Measurements from ENCODE around the gene KAT6B.
A peak's percentile ranks its signal among the peaks of the same experiment; 100 is the strongest.
"Not testable (repeated sequence)": the region's sequence is repeated elsewhere in the genome, so short reads cannot be mapped to it uniquely, and the experiment has no call there.

Gene KAT6B

DNA sequence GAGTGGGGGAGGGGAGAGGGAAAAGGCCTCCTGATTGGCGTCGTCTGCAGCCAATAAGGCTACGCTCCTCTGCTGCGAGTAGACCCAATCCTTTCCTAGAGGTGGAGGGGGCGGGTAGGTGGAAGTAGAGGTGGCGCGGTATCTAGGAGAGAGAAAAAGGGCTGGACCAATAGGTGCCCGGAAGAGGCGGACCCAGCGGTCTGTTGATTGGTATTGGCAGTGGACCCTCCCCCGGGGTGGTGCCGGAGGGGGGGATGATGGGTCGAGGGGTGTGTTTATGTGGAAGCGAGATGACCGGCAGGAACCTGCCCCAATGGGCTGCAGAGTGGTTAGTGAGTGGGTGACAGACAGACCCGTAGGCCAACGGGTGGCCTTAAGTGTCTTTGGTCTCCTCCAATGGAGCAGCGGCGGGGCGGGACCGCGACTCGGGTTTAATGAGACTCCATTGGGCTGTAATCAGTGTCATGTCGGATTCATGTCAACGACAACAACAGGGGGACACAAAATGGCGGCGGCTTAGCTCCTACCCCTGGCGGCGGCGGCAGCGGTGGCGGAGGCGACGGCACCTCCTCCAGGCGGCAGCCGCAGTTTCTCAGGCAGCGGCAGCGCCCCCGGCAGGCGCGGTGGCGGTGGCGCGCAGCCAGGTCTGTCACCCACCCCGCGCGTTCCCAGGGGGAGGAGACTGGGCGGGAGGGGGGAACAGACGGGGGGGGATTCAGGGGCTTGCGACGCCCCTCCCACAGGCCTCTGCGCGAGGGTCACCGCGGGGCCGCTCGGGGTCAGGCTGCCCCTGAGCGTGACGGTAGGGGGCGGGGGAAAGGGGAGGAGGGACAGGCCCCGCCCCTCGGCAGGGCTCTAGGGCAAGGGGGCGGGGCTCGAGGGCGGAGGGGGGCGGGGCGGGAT lies at the start of gene KAT6B:
TSS of gene KAT6B (plus strand) at position 459 of the 903 bp plus-strand sequence. CDS start 16,258 bp downstream, outside the sequence.
- H3K4me3 ChIP-seq (ENCODE audit: low read depth, low read length): peak within 1 kb of the TSS; percentile 94
- peak; percentile 100 for DNase-seq (ENCODE audit: low read depth)
- TF ChIP-seq, protein P1, sequence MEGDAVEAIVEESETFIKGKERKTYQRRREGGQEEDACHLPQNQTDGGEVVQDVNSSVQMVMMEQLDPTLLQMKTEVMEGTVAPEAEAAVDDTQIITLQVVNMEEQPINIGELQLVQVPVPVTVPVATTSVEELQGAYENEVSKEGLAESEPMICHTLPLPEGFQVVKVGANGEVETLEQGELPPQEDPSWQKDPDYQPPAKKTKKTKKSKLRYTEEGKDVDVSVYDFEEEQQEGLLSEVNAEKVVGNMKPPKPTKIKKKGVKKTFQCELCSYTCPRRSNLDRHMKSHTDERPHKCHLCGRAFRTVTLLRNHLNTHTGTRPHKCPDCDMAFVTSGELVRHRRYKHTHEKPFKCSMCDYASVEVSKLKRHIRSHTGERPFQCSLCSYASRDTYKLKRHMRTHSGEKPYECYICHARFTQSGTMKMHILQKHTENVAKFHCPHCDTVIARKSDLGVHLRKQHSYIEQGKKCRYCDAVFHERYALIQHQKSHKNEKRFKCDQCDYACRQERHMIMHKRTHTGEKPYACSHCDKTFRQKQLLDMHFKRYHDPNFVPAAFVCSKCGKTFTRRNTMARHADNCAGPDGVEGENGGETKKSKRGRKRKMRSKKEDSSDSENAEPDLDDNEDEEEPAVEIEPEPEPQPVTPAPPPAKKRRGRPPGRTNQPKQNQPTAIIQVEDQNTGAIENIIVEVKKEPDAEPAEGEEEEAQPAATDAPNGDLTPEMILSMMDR (IDR thresholded peaks at IDR 0.05; ENCODE audit: low read depth, low read length, missing control alignments): peak; percentile 37

DNA sequence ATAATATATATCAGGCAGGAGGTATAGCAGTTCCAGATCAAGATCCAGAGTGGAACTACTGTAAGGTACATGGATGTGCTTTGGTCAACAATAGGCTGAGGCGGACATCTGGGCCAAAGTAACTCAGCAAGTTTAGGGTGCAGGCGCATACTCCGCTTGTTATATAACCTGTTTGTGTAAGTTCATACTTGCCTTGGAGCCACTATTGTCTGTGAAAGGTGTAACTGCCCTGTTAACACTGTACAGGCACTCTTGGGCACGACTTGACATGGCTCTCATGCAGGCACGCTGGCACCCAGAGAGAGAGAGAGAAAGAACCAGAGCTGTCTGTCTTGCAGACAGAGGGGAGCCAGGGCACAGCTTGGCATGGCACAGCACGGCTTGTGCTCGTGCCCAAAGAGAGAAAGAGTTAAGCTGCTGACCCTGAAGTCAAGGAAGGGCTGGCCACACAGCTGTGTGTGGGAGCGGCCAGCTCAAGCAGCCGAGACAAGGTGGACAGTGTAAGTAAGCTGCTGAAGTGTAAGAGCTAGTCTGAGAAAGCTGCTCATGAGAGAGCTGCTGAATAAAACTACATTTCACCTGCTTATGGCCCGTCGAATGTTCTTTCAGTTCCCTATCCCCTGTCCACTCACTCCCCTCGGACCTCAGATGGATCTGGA lies 47.8 kb upstream of the KAT6B start:
- TF ChIP-seq, protein P1 (IDR thresholded peaks at IDR 0.05; ENCODE audit: low read depth, low read length, missing control alignments): no peak
- no peak for DNase-seq (ENCODE audit: low read depth)
- no peak overlapping the region for H3K4me3 ChIP-seq (ENCODE audit: low read depth, low read length)

DNA sequence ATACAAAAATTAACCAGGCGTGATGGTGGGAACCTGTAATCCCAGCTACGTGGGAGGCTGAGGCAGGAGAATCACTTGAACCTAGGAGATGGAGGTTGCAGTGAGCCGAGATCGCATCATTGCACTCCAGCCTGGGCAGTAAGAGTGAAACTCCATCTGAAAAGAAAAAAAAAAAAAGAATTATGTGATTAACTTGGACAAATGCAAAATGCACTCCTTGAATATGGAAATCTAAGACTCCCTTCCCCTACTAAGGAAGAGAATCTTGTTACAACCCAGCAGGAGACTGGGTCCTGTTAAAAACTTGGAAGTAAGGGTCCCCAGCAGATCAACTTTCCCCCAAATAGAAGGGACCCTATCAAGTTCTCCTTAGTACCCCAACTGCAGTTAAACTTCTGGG lies 44.5 kb upstream of the KAT6B start:
- not testable (repeated sequence) for H3K4me3 ChIP-seq (ENCODE audit: low read depth, low read length); DNase-seq (ENCODE audit: low read depth)

DNA sequence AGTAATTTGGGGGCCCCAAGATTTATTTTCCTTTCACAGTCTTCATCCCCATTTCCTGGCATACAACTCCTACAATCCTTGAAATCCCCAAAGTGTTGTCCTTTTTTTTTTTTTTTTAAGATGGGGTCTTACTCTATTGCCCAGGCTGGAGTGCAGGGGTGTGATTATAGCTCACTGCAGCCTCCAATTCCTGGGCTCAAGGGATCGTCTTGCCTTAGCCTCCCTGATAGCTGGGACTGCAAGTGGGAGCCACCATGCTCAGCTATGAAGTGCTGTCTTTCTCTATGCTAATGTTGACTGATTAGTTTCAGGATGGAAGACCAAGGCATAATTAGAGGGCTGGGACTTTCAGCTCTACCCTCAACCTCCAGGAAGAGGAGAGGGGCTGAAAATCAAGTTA lies 41.9 kb upstream of the KAT6B start:
- DNase-seq (ENCODE audit: low read depth): no peak
- no peak overlapping the region for H3K4me3 ChIP-seq (ENCODE audit: low read depth, low read length)
- TF ChIP-seq, protein P1 (IDR thresholded peaks at IDR 0.05; ENCODE audit: low read depth, low read length, missing control alignments): no peak

DNA sequence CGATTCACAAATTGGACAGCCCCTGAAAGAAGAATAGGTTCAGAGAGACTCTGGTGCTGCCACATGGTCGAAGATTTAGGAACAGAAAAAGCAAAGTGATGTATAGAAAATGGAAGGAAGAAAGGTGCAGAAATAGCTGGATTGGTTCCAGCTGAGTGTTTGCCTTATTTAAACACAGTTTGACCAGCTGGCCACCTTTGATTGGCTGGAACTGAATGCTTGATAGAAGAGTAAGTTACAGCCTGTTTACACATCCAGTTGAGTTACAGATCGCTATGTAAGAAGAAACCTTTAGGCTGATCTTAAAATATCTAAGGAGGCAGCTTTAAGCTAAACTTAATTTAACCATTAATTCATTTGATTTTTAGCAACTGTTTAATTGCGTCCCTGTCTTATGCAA lies 40.3 kb upstream of the KAT6B start:
- TF ChIP-seq, protein P1 (IDR thresholded peaks at IDR 0.05; ENCODE audit: low read depth, low read length, missing control alignments): no peak
- peak; percentile 27 for DNase-seq (ENCODE audit: low read depth)
- no peak overlapping the region for H3K4me3 ChIP-seq (ENCODE audit: low read depth, low read length)

DNA sequence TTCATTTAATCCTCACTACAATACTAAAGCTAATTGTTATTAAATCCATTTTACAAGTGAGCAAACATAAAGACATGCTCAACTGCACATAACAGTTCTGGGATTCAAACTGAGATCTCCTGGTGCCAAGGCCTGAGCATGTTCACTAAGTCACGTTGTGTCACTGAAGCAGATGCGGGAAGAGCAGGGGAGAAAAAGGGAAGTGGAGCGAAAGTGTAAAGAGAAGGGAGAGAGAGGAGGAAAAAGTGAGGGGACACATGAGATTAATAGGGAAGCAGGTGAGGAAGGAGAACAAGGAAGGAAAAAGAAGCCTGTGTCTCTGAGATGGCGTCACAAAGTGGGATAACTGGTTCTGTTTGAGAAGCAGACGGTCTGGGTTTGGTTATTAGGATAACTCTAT lies 38.9 kb upstream of the KAT6B start:
- no peak for DNase-seq (ENCODE audit: low read depth)
- TF ChIP-seq, protein P1 (IDR thresholded peaks at IDR 0.05; ENCODE audit: low read depth, low read length, missing control alignments): no peak
- no peak overlapping the region for H3K4me3 ChIP-seq (ENCODE audit: low read depth, low read length)

DNA sequence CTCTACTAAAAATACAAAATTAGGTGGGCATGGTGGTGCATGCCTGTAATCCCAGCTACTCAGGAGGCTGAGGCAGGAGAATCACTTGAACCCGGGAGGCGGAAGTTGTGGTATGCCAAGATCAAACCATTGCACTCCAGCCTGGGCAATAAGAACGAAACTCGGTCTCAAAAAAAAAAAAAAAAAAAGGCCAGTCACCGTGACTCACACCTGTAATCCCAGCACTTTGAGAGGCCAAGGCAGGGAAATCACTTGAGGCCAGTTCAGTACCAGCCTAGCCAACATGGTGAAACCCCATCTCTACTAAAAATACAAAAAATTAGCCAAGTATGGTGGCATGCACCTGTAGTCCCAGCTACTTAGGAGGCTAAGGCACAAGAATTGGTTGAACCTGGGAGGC lies 34.4 kb upstream of the KAT6B start:
- not testable (repeated sequence) for H3K4me3 ChIP-seq (ENCODE audit: low read depth, low read length); DNase-seq (ENCODE audit: low read depth)

DNA sequence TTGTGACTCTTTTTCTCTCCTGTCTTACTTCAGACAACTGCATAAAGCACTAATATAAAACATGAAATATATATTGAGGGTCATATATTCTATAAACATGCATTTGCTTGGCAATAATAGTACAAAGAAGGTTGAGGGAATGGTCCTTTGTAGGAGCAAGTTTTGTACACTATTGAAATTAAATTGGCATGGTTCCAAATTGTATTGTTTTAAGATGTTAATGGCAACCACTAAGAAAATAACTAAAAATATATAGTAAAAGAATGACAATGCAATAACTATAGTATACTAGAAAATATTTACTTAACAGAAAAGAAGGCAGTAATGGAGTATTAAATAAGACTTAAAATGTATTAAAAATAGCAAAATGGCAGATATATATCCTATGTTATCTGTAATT lies 33.7 kb upstream of the KAT6B start:
- TF ChIP-seq, protein P1 (IDR thresholded peaks at IDR 0.05; ENCODE audit: low read depth, low read length, missing control alignments): no peak
- no peak overlapping the region for H3K4me3 ChIP-seq (ENCODE audit: low read depth, low read length)
- no peak for DNase-seq (ENCODE audit: low read depth)

DNA sequence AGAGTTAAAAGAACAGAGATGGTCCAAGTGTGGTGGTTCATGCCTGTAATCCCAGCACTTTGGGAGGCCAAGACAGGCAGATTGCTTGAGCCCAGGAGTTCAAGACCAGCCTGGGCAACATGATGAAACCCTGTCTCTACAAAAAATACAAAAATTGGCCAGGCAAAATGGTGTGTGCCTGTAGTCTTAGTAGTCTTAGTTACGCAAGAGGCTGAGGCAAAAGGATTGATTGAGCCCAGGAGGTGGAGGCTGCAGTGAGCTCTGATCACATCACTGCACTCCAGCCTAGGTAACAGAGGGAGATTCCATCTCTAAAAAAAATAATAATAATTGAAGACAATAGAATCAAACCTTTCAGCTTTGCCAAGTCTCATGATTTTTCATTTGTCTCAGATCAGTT lies 33.2 kb upstream of the KAT6B start:
- H3K4me3 ChIP-seq (ENCODE audit: low read depth, low read length): not testable (repeated sequence)

More for the DNA sequence above, 33.2 kb upstream of the KAT6B start:
- not testable (repeated sequence) for DNase-seq (ENCODE audit: low read depth)

Measured in GM12864 (cell line).